AG10803 (cell line): Measurements from ENCODE around the gene TMEM11.
A peak's percentile ranks its signal among the peaks of the same experiment; 100 is the strongest.
"Not testable (repeated sequence)": the region's sequence is repeated elsewhere in the genome, so short reads cannot be mapped to it uniquely, and the experiment has no call there.

Experiments used
- DNase-seq: peaks from one replicate; pipeline ENCODE4 v3.0.0; 2010; ENCODE audit warnings: low read depth
- H3K4me3 ChIP-seq: 2 replicates; pipeline ENCODE4 v1.5.1; 2011; ENCODE audit warnings: mild to moderate bottlenecking, low read length, control low read depth
- TF ChIP-seq, protein P1 (sequence below): conservative IDR thresholded peaks from 2 replicates; pipeline ENCODE4 v1.5.1; 2011; ENCODE audit warnings: mild to moderate bottlenecking, low read length, control low read depth, inconsistent platforms

TMEM11 gene

GRCh38 chr17:21199856-21200255 lies 14.1 kb downstream of the TMEM11 start:
- H3K4me3 ChIP-seq: no peak overlapping the region
- no peak for DNase-seq
- TF ChIP-seq, protein P1, sequence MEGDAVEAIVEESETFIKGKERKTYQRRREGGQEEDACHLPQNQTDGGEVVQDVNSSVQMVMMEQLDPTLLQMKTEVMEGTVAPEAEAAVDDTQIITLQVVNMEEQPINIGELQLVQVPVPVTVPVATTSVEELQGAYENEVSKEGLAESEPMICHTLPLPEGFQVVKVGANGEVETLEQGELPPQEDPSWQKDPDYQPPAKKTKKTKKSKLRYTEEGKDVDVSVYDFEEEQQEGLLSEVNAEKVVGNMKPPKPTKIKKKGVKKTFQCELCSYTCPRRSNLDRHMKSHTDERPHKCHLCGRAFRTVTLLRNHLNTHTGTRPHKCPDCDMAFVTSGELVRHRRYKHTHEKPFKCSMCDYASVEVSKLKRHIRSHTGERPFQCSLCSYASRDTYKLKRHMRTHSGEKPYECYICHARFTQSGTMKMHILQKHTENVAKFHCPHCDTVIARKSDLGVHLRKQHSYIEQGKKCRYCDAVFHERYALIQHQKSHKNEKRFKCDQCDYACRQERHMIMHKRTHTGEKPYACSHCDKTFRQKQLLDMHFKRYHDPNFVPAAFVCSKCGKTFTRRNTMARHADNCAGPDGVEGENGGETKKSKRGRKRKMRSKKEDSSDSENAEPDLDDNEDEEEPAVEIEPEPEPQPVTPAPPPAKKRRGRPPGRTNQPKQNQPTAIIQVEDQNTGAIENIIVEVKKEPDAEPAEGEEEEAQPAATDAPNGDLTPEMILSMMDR: no peak

DNA sequence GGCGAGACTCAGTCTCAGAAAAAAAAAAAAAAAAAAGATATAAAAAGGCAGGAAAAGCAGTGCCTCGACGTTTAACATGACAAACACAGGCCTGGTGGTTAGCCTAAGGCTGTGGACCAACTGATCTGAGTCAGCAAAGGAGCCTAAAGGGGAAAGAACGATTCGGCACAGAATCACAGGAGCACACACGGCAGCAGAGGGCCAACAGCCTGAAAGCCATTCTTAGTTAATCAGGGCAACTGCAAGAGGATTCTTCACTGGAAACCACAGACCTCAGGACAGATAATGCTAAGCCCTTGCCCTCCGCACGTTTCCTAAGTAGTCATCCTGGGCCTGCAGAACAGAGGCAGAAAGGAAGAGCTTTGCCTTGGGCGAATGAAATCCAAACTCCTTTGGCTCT lies 14.7 kb downstream of the TMEM11 start:
- no peak overlapping the region for H3K4me3 ChIP-seq
- peak; percentile 95 for DNase-seq
- TF ChIP-seq, protein P1: peak; percentile 13; the same call in 1 of the 2 replicates

DNA sequence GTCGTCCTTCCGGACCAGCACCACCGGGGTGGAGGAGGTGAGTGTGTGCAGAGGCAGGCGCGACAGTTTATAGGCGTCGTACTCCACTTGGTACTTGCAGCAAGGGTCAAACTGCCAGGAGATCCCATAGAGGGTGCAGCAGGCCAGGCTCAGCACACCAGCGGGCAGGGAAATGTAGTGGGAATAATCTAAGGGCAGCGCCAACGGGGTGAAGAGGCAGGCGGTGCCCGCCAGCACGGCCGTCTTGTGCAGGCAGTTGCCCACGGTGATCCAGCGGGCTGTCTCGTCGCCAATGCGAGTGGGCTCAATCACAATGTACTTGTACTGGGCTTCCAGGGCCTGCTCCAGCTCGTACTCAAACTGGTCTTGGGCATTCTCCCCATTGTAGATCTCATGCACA lies 15.6 kb downstream of the TMEM11 start:
- no peak for DNase-seq
- H3K4me3 ChIP-seq: no peak overlapping the region
- TF ChIP-seq, protein P1: no peak

GRCh38 chr17:21196126-21196525 lies 17.8 kb downstream of the TMEM11 start:
- DNase-seq: no peak
- TF ChIP-seq, protein P1: no peak
- no peak overlapping the region for H3K4me3 ChIP-seq

GRCh38 chr17:21194703-21195102 lies 19.3 kb downstream of the TMEM11 start:
- no peak overlapping the region for H3K4me3 ChIP-seq
- peak; percentile 80 for DNase-seq
- TF ChIP-seq, protein P1: no peak

- TF ChIP-seq, protein P1: no peak
- DNase-seq: peak; percentile 37
- H3K4me3 ChIP-seq: no peak overlapping the region
Observed at GRCh38 chr17:21194226-21194625, 19.7 kb downstream of the TMEM11 start.

GRCh38 chr17:21193031-21193430 lies 20.9 kb downstream of the TMEM11 start:
- no peak for DNase-seq
- no peak overlapping the region for H3K4me3 ChIP-seq
- TF ChIP-seq, protein P1: no peak

- not testable (repeated sequence) for DNase-seq, H3K4me3 ChIP-seq
Observed at GRCh38 chr17:21192414-21192813, 21.5 kb downstream of the TMEM11 start.
